Naive B cell (primary cell): ENCODE data around the gene METTL9. TPM values are rescaled to one million over a fixed set of nuclear protein-coding genes. Genes with fewer than 3 reads are reported as not detected.
"Not testable (repeated sequence)": the region's sequence is repeated elsewhere in the genome, so short reads cannot be mapped to it uniquely, and the experiment has no call there.

Experiments
- ATAC-seq, 2 donors: fragments of 150-1000 bp; cut with Tn5 transposase; 2 replicates each; pipeline ENCODE4 v1.10.0; 2021; ENCODE audit warnings: low read depth in 2 of 2, mild to moderate bottlenecking in 2 of 2, moderate library complexity in 2 of 2
- DNase-seq: peaks from one replicate; pipeline ENCODE4 v3.0.0; 2022
- H3K27ac Mint-ChIP-seq, 6 donors: one replicate each; pipeline ENCODE4 v1.8.0; 2020 to 2022; ENCODE audit warnings: mild to moderate bottlenecking in 6 of 6, mixed read lengths in 6 of 6, moderate library complexity in 5 of 6, inconsistent platforms in 2 of 6
- H3K27me3 Mint-ChIP-seq, 3 donors: one replicate each; pipeline ENCODE4 v1.8.0; 2021 to 2022; ENCODE audit warnings: mixed read lengths in 3 of 3, mild to moderate bottlenecking in 1 of 3
- H3K36me3 Mint-ChIP-seq, 2 donors: one replicate each; pipeline ENCODE4 v1.8.0; 2020 to 2022; ENCODE audit warnings: mixed read lengths in 2 of 2, inconsistent platforms in 1 of 2, mild to moderate bottlenecking in 1 of 2
- H3K4me1 Mint-ChIP-seq, 3 donors: one replicate each; pipeline ENCODE4 v1.8.0; 2020 to 2022; ENCODE audit warnings: mixed read lengths in 3 of 3, inconsistent platforms in 1 of 3, mild to moderate bottlenecking in 1 of 3, moderate library complexity in 1 of 3
- H3K4me3 Mint-ChIP-seq, 8 donors: one replicate each; pipeline ENCODE4 v1.8.0; 2020 to 2022; ENCODE audit warnings: mild to moderate bottlenecking in 8 of 8, mixed read lengths in 8 of 8, moderate library complexity in 8 of 8, inconsistent platforms in 2 of 8
- H3K9me3 Mint-ChIP-seq, 7 donors: one replicate each; pipeline ENCODE4 v1.8.0; 2020 to 2022; ENCODE audit warnings: mixed read lengths in 7 of 7, mild to moderate bottlenecking in 5 of 7, inconsistent platforms in 2 of 7, moderate library complexity in 1 of 7
- polyA plus RNA-seq, 6 donors: library from polyadenylated mRNA; unstranded; fragments of 300-500 nt; fragmentation: Illumina TruSeq; gene quantifications; one replicate each; pipeline ENCODE4 v1.2.3, GENCODE V29; 2021; ENCODE audit warnings: low read depth in 6 of 6

The METTL9 gene
- polyA plus RNA-seq, 6 donors from 2014 or later = 92.8 to 151 (median 110) TPM

- H3K4me3 Mint-ChIP-seq, H3K9me3 Mint-ChIP-seq, H3K27ac Mint-ChIP-seq, H3K36me3 Mint-ChIP-seq, DNase-seq, ATAC-seq, H3K4me1 Mint-ChIP-seq: not testable (repeated sequence)
- peaks cover 7 to 36% (median 10%) of the 10 kb centered on the region in 3 donors for H3K27me3 Mint-ChIP-seq
Measured at GRCh38 chr16:21680714-21681113, 81.3 kb downstream of the METTL9 start.

GRCh38 chr16:21683184-21683583 is 83.8 kb downstream of the METTL9 start:
- Mint-ChIP-seq H3K4me3 (no peak overlapping the region), H3K4me1 (peaks cover 0 to 3% (median 3%) of the 10 kb centered on the region in 3 donors), H3K27me3 (peaks cover 7 to 27% (median 10%) of the 10 kb centered on the region in 3 donors), H3K36me3 (no peaks in the 10 kb centered on the region), H3K9me3 (peaks cover 0 to 2% (median 0%) of the 10 kb centered on the region in 7 donors), H3K27ac (no peak overlapping the region)
- ATAC-seq (no peak), DNase-seq (no peak)

- Mint-ChIP-seq H3K27ac (no peak overlapping the region), H3K27me3 (peaks cover 7 to 25% (median 10%) of the 10 kb centered on the region in 3 donors), H3K4me1 (peaks cover 0 to 3% (median 3%) of the 10 kb centered on the region in 3 donors), H3K4me3 (no peak overlapping the region), H3K9me3 (peaks cover 0 to 7% (median 4%) of the 10 kb centered on the region in 7 donors), H3K36me3 (no peaks in the 10 kb centered on the region)
- DNase-seq (no peak), ATAC-seq (peak; percentile 55 to 58)
Measured at GRCh38 chr16:21684199-21684598, 84.8 kb downstream of the METTL9 start.

- Mint-ChIP-seq H3K36me3 (no peaks in the 10 kb centered on the region), H3K4me1 (peaks cover 0 to 3% (median 3%) of the 10 kb centered on the region in 3 donors), H3K27ac (no peak overlapping the region), H3K4me3 (no peak overlapping the region), H3K9me3 (peaks cover 0 to 7% (median 4%) of the 10 kb centered on the region in 7 donors), H3K27me3 (peaks cover 7 to 25% (median 10%) of the 10 kb centered on the region in 3 donors)
- ATAC-seq (no peak), DNase-seq (no peak)
Measured at GRCh38 chr16:21685034-21685455, 85.7 kb downstream of the METTL9 start.

GRCh38 chr16:21689107-21689506 is 89.7 kb downstream of the METTL9 start:
- H3K36me3 Mint-ChIP-seq = no peaks in the 10 kb centered on the region
- DNase-seq (no peak), ATAC-seq (no peak)
- H3K27ac Mint-ChIP-seq = no peak overlapping the region
- peaks cover 0 to 7% (median 5%) of the 10 kb centered on the region in 7 donors for H3K9me3 Mint-ChIP-seq
- H3K4me1 Mint-ChIP-seq = peaks cover 0 to 3% (median 3%) of the 10 kb centered on the region in 3 donors
- H3K27me3 Mint-ChIP-seq = peaks cover 0 to 10% (median 4%) of the 10 kb centered on the region in 3 donors
- no peak overlapping the region for H3K4me3 Mint-ChIP-seq

- not testable (repeated sequence) for H3K27ac Mint-ChIP-seq, ATAC-seq, H3K36me3 Mint-ChIP-seq, H3K9me3 Mint-ChIP-seq, H3K27me3 Mint-ChIP-seq, H3K4me3 Mint-ChIP-seq, DNase-seq, H3K4me1 Mint-ChIP-seq
Measured at GRCh38 chr16:21690967-21691366, 91.6 kb downstream of the METTL9 start.

GRCh38 chr16:21694609-21695008 is 95.2 kb downstream of the METTL9 start:
- no peak for DNase-seq
- Mint-ChIP-seq H3K9me3 (peaks cover 0 to 5% (median 0%) of the 10 kb centered on the region in 7 donors), H3K4me1 (no peaks in the 10 kb centered on the region), H3K4me3 (no peak overlapping the region), H3K27ac (no peak overlapping the region), H3K36me3 (no peaks in the 10 kb centered on the region), H3K27me3 (peaks cover 0 to 12% (median 4%) of the 10 kb centered on the region in 3 donors)
- no peak for ATAC-seq

- H3K4me1 Mint-ChIP-seq = no peaks in the 10 kb centered on the region
- no peak for ATAC-seq
- H3K27me3 Mint-ChIP-seq = peaks cover 0 to 14% (median 7%) of the 10 kb centered on the region in 3 donors
Measured at GRCh38 chr16:21697032-21697431, 97.7 kb downstream of the METTL9 start.

GRCh38 chr16:21698169-21699032 is 99.0 kb downstream of the METTL9 start:
- H3K27me3 Mint-ChIP-seq = peaks cover 3 to 19% (median 9%) of the 10 kb centered on the region in 3 donors
- H3K4me1 Mint-ChIP-seq = peaks cover 4 to 5% (median 4%) of the 10 kb centered on the region in 3 donors
- no peaks in the 10 kb centered on the region for H3K9me3 Mint-ChIP-seq
- H3K36me3 Mint-ChIP-seq = no peaks in the 10 kb centered on the region
- ATAC-seq = no peak
- no peak overlapping the region for H3K4me3 Mint-ChIP-seq
- peak overlapping the region in 1 of 6 donors; percentile 61 for H3K27ac Mint-ChIP-seq
- no peak for DNase-seq

More at GRCh38 chr16:21697032-21697431, 97.7 kb downstream of the METTL9 start:
- no peaks in the 10 kb centered on the region for H3K36me3 Mint-ChIP-seq
- no peaks in the 10 kb centered on the region for H3K9me3 Mint-ChIP-seq
- H3K4me3 Mint-ChIP-seq = no peak overlapping the region
- peak overlapping the region in 1 of 6 donors; percentile 44 for H3K27ac Mint-ChIP-seq
- DNase-seq = no peak

GRCh38 chr16:21701271-21701670 is 101.9 kb downstream of the METTL9 start:
- Mint-ChIP-seq H3K9me3 (no peaks in the 10 kb centered on the region), H3K27ac (no peak overlapping the region), H3K4me1 (peaks cover 16 to 18% (median 16%) of the 10 kb centered on the region in 3 donors), H3K36me3 (no peaks in the 10 kb centered on the region), H3K27me3 (peaks cover 7 to 23% (median 10%) of the 10 kb centered on the region in 3 donors), H3K4me3 (no peak overlapping the region)
- ATAC-seq (no peak), DNase-seq (no peak)

GRCh38 chr16:21702276-21702675 is 102.9 kb downstream of the METTL9 start:
- Mint-ChIP-seq H3K27ac (no peak overlapping the region), H3K4me1 (peaks cover 16 to 19% (median 18%) of the 10 kb centered on the region in 3 donors), H3K4me3 (no peak overlapping the region), H3K9me3 (no peaks in the 10 kb centered on the region), H3K27me3 (peaks cover 10 to 22% (median 13%) of the 10 kb centered on the region in 3 donors), H3K36me3 (no peaks in the 10 kb centered on the region)
- ATAC-seq (no peak), DNase-seq (no peak)

- ATAC-seq (no peak), DNase-seq (no peak)
- Mint-ChIP-seq H3K4me3 (no peak overlapping the region), H3K4me1 (peaks cover 17 to 20% (median 19%) of the 10 kb centered on the region in 3 donors), H3K36me3 (no peaks in the 10 kb centered on the region), H3K9me3 (no peaks in the 10 kb centered on the region), H3K27ac (no peak overlapping the region), H3K27me3 (peaks cover 13 to 22% (median 15%) of the 10 kb centered on the region in 3 donors)
Measured at GRCh38 chr16:21703156-21703555, 103.8 kb downstream of the METTL9 start.

GRCh38 chr16:21703589-21704174 is 104.3 kb downstream of the METTL9 start:
- peaks cover 21 to 25% (median 23%) of the 10 kb centered on the region in 3 donors for H3K4me1 Mint-ChIP-seq
- H3K27ac Mint-ChIP-seq = peak overlapping the region in 4 of 6 donors; percentile 40 to 62 (median 46)

More at GRCh38 chr16:21703589-21704174, 104.3 kb downstream of the METTL9 start:
- Mint-ChIP-seq H3K4me3 (peak overlapping the region in 3 of 8 donors; percentile 2 to 43 (median 15)), H3K27me3 (peaks cover 13 to 23% (median 15%) of the 10 kb centered on the region in 3 donors), H3K9me3 (no peaks in the 10 kb centered on the region), H3K36me3 (no peaks in the 10 kb centered on the region)
- ATAC-seq (peak; percentile 82 to 88), DNase-seq (peak; percentile 34)
